Endometrium (tissue), 2 donors: ENCODE data around the gene ZNF215.
"Not testable (repeated sequence)": the region's sequence is repeated elsewhere in the genome, so short reads cannot be mapped to it uniquely, and the experiment has no call there.

ENCODE experiments used
- FAIRE-seq: peaks from 2 replicates; lab custom pipeline; 2012; peaks lifted over from hg19 to GRCh38; lab: Jason Lieb, UNC
- donor health status: control.
- donor health status: control.

ZNF215 gene

DNA sequence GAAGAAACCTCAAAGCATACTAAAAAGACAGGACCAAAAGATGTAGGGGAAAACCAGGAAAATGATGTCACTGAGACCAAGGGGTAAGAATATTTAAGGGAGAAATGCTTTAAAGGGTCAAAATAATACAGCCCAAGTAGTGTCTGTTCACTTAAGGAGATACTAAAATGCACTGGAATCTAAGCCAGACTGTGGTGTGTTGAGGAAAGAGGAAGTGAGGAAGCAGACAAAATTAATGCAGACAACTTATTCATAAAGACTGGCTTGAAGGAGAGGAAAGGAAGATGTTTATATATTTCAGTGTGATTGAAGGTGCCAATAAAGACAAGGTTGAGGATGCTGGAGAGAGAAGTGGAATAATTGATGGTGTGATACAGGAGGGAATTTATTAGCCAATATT, 15.7 kb downstream of the ZNF215 start:
- FAIRE-seq: no peak

- no peak for FAIRE-seq
Observed at GRCh38 chr11:6943131-6943530, 16.9 kb downstream of the ZNF215 start.

DNA sequence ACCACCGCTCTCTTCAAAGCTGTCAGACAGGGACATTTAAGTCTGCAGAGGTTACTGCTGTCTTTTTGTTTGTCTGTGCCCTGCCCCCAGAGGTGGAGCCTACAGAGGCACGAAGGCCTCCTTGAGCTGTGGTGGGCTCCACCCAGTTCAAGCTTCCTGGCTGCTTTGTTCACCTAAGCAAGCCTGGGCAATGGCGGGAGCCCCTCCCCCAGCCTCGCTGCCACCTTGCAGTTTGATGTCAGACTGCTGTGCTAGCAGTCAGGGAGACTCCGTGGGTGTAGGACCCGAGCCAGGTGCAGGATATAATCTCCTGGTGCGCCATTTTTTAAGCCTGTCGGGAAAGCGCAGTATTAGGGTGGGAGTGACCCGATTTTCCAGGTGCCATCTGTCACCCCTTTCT, 28.0 kb downstream of the ZNF215 start:
- not testable (repeated sequence) for FAIRE-seq

DNA sequence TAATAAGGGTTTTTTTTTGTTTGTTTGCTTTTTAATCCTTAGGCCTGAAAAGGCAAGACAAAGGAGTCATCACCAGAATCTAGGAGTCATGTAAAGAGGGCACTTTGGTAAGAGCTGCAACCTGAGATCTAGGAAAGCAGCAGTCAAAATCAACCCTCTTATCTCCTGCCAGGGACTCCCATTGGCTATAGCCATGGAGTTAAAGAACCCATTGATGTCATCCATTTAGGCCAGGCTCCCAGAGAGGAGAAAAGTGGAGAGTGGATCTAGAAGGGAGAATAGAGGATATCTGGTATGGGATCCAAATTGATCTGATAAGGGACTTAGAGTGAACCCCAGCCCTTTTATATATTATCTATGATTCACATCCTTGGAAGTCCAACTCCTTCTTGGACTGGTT, 35.9 kb downstream of the ZNF215 start:
- no peak for FAIRE-seq

DNA sequence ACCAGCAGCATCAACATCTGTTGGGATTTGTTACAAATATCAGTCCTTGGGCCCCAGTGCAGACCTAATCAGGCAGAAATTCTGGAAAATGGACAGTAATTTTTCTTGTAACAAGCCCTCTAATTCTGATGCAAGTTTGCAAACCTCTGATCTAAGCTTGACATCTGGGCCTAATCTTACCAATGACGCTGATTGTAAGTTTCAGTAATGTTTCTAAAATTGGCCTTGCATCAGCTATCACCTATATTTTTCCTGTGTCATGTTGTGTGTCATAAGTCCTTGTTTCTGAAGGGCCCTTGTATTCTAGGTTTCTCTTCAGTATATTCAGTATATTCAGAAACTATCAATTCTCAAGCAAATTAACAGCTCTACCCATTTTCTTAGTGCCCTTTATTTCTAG, 36.4 kb downstream of the ZNF215 start:
- FAIRE-seq: no peak

- FAIRE-seq: no peak
Observed at GRCh38 chr11:6968816-6969215, 42.6 kb downstream of the ZNF215 start.

DNA sequence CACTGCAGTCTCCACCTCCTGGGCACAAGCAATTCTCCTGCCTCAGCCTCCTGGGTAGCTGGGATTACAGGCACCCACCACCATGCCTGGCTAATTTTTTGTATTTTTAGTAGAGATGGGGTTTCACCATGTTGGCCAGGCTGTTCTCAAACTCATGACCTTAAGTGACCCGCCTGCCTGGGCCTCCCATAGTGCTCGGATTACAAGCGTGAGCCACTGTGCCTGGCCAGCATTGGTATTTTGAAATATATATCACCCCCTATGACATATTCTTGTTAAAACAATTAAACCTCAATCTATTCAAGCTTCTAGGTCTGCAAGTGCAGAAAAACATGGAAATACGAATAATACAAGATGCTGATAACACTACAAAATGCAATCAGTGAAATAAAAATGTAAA, 43.6 kb downstream of the ZNF215 start:
- FAIRE-seq: not testable (repeated sequence)

GRCh38 chr11:6979365-6979764, 53.1 kb downstream of the ZNF215 start:
- no peak for FAIRE-seq

DNA sequence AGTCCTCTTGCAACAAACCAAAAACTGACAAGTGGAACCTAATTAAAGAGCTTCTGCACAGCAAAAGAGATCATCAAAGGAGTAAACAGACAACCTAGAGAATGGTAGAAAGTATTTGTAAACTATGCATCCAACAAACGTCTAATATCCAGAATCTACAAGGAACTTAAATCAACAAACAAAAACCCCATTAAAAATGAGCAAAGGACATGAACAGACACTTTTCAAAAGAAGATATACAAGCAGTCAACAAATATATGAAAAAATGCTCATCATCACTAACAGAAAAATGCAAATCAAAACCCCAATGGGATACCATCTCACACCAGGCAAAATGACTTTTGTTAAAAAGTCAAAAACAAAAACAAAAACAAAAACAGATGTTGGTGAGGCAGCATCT, 60.3 kb downstream of the ZNF215 start:
- FAIRE-seq: no peak

- no peak for FAIRE-seq
Observed at GRCh38 chr11:6988506-6988905, 62.3 kb downstream of the ZNF215 start.

DNA sequence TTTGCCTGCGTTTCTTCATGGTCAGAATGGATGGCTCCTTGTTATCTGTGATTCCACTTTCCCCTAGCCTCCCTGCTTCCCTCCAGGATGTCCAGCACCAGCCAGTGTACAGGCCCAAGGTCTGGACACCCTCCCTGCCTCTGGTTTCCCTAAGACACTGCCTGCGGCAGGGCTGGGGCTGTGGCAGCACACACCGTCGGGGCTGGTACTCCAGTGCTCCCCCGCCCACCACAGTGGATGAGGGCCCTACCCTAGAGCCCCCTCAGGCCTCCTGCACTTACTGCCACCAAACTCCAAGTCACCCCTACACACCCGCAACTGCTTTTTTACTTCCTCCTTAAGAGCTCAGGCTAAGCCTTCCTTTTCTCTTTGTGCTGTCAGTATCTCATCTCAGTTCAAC, 65.0 kb downstream of the ZNF215 start:
- no peak for FAIRE-seq

DNA sequence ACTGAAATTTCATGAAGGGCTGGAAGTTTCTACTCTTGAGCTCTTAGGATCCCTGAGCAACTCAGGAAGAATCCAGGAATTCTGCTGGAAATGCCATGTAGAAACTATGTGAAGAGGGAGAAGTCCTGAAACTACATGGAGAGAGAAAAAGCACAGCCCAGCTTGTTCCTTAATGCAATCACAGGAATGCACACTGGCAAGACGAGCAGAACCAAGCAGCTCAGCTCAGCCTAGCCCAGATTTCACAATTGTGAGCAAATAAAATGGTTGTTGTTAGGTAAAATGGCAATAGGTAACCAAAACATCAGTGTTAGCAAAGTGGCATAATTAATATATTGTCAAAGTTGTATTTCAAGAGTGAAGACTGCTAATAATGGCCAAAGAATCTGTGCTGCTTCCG, 65.8 kb downstream of the ZNF215 start:
- no peak for FAIRE-seq

DNA sequence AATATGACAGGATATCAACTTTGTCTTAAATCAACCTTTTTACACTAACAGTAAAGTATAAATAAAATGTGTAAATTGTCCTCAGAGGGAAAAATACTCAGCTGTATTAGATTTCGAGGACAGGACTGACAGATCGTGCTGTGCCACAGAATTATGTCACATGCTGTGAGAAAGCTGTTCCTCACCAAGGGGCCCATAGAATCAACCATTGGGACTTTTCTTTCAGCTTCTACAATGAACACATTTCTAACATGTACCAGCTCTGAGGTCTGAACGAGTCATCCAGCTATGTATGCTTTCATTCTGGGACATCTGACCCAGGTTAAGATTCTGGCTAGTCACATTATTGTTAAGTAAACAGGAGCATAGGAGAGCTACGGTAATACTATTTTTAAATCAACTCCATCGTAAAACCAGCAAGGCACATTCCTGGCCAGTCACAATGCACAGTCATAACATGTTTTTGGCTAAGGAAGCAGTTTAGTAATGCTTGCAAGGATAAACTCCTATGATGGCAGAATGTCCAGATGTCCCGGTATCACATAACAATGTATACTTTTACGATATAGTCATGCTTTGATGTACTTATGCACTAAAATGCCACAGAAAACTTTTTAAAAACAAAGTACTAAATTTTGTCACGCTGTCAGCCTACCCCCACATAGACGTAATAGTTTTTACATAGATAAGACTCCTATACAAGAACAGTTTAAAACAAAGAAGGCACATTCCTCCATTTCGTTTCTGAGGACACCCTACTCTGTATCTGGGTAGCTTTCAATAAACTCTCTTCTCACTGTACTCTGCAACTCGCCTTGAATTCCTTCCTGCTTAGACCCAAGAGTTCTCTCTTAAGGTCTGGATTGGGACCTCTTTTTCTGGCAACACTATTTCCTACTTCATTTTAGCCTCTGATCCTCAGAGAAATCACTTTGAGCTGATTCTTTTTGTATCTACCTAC, 66.5 kb downstream of the ZNF215 start:
- peak; percentile 26 for FAIRE-seq

DNA sequence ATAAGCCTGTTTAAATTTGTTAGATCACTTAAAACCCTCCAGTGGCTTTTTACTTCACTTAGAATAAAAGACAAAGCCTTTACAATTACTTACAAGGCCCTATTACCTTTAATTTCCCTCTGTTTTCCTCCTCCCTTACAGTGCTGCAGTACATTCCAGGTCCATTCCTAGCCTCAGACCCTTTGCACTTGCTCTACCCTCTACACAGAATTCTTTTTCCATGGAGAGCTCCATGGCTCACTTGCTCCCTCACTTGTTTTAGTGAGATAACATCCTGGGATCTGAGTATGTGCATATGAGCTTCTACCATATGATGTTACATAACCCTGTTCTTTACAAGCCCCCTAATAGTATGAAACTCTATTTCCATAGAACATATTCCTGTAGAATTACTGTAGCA, 69.5 kb downstream of the ZNF215 start:
- FAIRE-seq: no peak

- FAIRE-seq: no peak
Observed at GRCh38 chr11:7004482-7004881, 78.3 kb downstream of the ZNF215 start.
